SK-N-SH (cell line): ENCODE measurements around the gene SLC25A48.

Experiments used
- EP300 ChIP-seq, 2 experiments: IDR thresholded peaks; 2 replicates each; pipeline versions ENCODE4 v1.4.0 to v1.6.1; 2012; ENCODE audit warnings: borderline replicate concordance in 1 of 2, low read depth in 1 of 2, low read length in 1 of 2
- EZH2phosphoT487 ChIP-seq: fragments of 200-600 bp; sonication (generic); IDR thresholded peaks from 2 replicates; pipeline ENCODE4 v1.6.1; 2017; ENCODE audit warnings: low read depth, mixed run types, mild to moderate bottlenecking, antibody characterized with exemption, moderate library complexity, borderline replicate concordance
- GABPA ChIP-seq: IDR thresholded peaks from 2 replicates; pipeline ENCODE4 v1.4.0; 2012; ENCODE audit warnings: low read depth, mild to moderate bottlenecking
- JUND ChIP-seq: IDR thresholded peaks from 2 replicates; pipeline ENCODE4 v1.4.0; 2012
- NFIC ChIP-seq: IDR thresholded peaks from 2 replicates; pipeline ENCODE4 v1.4.0; 2012; ENCODE audit warnings: borderline replicate concordance
- POLR2AphosphoS5 ChIP-seq: IDR thresholded peaks from 2 replicates; pipeline ENCODE4 v1.6.1; 2012; ENCODE audit warnings: low read depth, low read length
- RAD21 ChIP-seq: IDR thresholded peaks from 2 replicates; pipeline ENCODE4 v1.6.1; 2012; ENCODE audit warnings: mild to moderate bottlenecking, low read length
- RCOR1 ChIP-seq: fragments of 150-350 bp; IDR thresholded peaks from 2 replicates; pipeline ENCODE4 v1.6.1; 2017; ENCODE audit warnings: antibody characterized with exemption, low read length
- RXRA ChIP-seq: IDR thresholded peaks from 2 replicates; pipeline ENCODE4 v1.4.0; 2012; ENCODE audit warnings: low read depth, mild to moderate bottlenecking, borderline replicate concordance
- TAF1 ChIP-seq: IDR thresholded peaks from 2 replicates; pipeline ENCODE4 v1.6.1; 2012; ENCODE audit warnings: low read depth, mild to moderate bottlenecking, low read length, moderate library complexity, borderline replicate concordance
- TF ChIP-seq, protein P1 (sequence below): fragments of 200-600 bp; sonication (generic); IDR thresholded peaks from 2 replicates; pipeline ENCODE4 v1.6.1; 2017; ENCODE audit warnings: antibody characterized with exemption, mild to moderate bottlenecking, moderate library complexity
- TF ChIP-seq, protein P2 (sequence below): IDR thresholded peaks from 2 replicates; pipeline ENCODE4 v1.6.1; 2012; ENCODE audit warnings: mild to moderate bottlenecking, low read depth, low read length, moderate library complexity
- TF ChIP-seq, protein P3 (sequence below): IDR thresholded peaks from 2 replicates; pipeline ENCODE4 v1.4.0; 2012; ENCODE audit warnings: low read depth

DNA sequence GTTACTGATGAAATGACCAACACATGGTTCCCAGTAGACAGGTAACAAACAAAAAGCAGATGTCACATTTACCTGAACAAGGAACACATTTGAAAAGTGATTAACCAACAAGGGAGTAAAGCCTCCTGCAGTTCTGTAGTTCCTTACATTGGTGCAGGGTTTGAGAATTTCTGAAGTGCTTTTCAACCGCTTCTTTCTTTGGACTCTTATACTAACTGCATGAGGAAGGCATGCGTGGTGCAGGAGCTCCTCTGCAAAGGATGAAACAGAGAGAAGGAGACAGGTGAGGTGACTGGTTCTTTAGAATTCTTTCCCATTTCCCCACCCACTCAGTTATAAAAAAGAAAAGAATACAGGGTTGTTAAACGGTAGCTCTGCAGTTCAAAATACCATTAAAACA, 65.8 kb downstream of the SLC25A48 start:
- TF ChIP-seq RCOR1 (no peak), NFIC (no peak), RXRA (no peak), POLR2AphosphoS5 (no peak), GABPA (no peak), JUND (no peak), EZH2phosphoT487 (no peak), EP300 (IDR thresholded peaks at IDR 0.05; ENCODE audit: borderline replicate concordance in 1 of 2, low read depth in 1 of 2, low read length in 1 of 2) (no peak), RAD21 (no peak), TAF1 (no peak)
- TF ChIP-seq, protein P1, sequence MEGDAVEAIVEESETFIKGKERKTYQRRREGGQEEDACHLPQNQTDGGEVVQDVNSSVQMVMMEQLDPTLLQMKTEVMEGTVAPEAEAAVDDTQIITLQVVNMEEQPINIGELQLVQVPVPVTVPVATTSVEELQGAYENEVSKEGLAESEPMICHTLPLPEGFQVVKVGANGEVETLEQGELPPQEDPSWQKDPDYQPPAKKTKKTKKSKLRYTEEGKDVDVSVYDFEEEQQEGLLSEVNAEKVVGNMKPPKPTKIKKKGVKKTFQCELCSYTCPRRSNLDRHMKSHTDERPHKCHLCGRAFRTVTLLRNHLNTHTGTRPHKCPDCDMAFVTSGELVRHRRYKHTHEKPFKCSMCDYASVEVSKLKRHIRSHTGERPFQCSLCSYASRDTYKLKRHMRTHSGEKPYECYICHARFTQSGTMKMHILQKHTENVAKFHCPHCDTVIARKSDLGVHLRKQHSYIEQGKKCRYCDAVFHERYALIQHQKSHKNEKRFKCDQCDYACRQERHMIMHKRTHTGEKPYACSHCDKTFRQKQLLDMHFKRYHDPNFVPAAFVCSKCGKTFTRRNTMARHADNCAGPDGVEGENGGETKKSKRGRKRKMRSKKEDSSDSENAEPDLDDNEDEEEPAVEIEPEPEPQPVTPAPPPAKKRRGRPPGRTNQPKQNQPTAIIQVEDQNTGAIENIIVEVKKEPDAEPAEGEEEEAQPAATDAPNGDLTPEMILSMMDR: no peak
- TF ChIP-seq, protein P2, sequence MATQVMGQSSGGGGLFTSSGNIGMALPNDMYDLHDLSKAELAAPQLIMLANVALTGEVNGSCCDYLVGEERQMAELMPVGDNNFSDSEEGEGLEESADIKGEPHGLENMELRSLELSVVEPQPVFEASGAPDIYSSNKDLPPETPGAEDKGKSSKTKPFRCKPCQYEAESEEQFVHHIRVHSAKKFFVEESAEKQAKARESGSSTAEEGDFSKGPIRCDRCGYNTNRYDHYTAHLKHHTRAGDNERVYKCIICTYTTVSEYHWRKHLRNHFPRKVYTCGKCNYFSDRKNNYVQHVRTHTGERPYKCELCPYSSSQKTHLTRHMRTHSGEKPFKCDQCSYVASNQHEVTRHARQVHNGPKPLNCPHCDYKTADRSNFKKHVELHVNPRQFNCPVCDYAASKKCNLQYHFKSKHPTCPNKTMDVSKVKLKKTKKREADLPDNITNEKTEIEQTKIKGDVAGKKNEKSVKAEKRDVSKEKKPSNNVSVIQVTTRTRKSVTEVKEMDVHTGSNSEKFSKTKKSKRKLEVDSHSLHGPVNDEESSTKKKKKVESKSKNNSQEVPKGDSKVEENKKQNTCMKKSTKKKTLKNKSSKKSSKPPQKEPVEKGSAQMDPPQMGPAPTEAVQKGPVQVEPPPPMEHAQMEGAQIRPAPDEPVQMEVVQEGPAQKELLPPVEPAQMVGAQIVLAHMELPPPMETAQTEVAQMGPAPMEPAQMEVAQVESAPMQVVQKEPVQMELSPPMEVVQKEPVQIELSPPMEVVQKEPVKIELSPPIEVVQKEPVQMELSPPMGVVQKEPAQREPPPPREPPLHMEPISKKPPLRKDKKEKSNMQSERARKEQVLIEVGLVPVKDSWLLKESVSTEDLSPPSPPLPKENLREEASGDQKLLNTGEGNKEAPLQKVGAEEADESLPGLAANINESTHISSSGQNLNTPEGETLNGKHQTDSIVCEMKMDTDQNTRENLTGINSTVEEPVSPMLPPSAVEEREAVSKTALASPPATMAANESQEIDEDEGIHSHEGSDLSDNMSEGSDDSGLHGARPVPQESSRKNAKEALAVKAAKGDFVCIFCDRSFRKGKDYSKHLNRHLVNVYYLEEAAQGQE: no peak
- TF ChIP-seq, protein P3, sequence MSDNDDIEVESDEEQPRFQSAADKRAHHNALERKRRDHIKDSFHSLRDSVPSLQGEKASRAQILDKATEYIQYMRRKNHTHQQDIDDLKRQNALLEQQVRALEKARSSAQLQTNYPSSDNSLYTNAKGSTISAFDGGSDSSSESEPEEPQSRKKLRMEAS: no peak
